ENCODE results near the gene PAIP2B.

- TF ChIP-seq RAD21 (IDR thresholded peaks at IDR 0.05; ENCODE audit: low read length) (no peak), SMC3 (IDR thresholded peaks at IDR 0.05; ENCODE audit: low read depth, low read length) (no peak)
- TF ChIP-seq, protein P1, sequence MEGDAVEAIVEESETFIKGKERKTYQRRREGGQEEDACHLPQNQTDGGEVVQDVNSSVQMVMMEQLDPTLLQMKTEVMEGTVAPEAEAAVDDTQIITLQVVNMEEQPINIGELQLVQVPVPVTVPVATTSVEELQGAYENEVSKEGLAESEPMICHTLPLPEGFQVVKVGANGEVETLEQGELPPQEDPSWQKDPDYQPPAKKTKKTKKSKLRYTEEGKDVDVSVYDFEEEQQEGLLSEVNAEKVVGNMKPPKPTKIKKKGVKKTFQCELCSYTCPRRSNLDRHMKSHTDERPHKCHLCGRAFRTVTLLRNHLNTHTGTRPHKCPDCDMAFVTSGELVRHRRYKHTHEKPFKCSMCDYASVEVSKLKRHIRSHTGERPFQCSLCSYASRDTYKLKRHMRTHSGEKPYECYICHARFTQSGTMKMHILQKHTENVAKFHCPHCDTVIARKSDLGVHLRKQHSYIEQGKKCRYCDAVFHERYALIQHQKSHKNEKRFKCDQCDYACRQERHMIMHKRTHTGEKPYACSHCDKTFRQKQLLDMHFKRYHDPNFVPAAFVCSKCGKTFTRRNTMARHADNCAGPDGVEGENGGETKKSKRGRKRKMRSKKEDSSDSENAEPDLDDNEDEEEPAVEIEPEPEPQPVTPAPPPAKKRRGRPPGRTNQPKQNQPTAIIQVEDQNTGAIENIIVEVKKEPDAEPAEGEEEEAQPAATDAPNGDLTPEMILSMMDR (conservative IDR thresholded peaks at IDR 0.05; ENCODE audit: low read depth, low read length) = no peak
These were observed 93.3 kb downstream of the PAIP2B start for GRCh38 chr2:71133603-71134002.

Measured in IMR-90 (cell line).